Left ventricle myocardium inferior (tissue), 1 donor: ENCODE measurements around the gene ATP5PB. TPM values are rescaled to one million over a fixed set of nuclear protein-coding genes. Genes with fewer than 3 reads are reported as not detected.

Source experiments
- DNase-seq: peaks from one replicate; pipeline ENCODE4 v3.0.0-alpha.2; 2020
- H3K27ac ChIP-seq: fragments of 200-600 bp; replicated peaks from 2 replicates; pipeline ENCODE4 v1.8.0; 2021
- H3K27me3 ChIP-seq: fragments of 200-600 bp; 2 replicates; pipeline ENCODE4 v1.8.0; 2021; ENCODE audit warnings: low read depth
- H3K36me3 ChIP-seq: fragments of 200-600 bp; 2 replicates; pipeline ENCODE4 v1.8.0; 2021
- H3K4me1 ChIP-seq: fragments of 200-600 bp; 2 replicates; pipeline ENCODE4 v1.8.0; 2021
- H3K4me3 ChIP-seq: fragments of 200-600 bp; 2 replicates; pipeline ENCODE4 v1.8.0; 2021; ENCODE audit warnings: mild to moderate bottlenecking, moderate library complexity
- H3K9me3 ChIP-seq: fragments of 200-600 bp; replicated peaks from 2 replicates; pipeline ENCODE4 v1.8.0; 2021
- intact Hi-C: fragments of 100-400 bp; cut with micrococcal nuclease; formaldehyde crosslinking; loops from one replicate; pipeline ENCODE4 v1.11.0; 2022
- long read RNA-seq: library from polyadenylated mRNA; unstranded; transcript quantifications from one replicate; pipeline ENCODE4 v2.0.0, GENCODE V29; 2021
- total RNA-seq: library from RNA; stranded (reverse); fragmentation: NEBNext Ultra II Directional; extraction: Animal tissue kit (Norgen Biotek cat#: 25700); gene quantifications from one replicate; pipeline ENCODE4 v1.2.1, GENCODE V29; 2021
- TF ChIP-seq, protein P1 (sequence below): fragments of 200-600 bp; IDR thresholded peaks from 2 replicates; pipeline ENCODE4 v1.8.0; 2021; ENCODE audit warnings: antibody characterized with exemption, mild to moderate bottlenecking, borderline replicate concordance
- donor health status: DM: no; HTN: yes; CAD: no; lungs with severe emphysema.

The ATP5PB gene, protein sequence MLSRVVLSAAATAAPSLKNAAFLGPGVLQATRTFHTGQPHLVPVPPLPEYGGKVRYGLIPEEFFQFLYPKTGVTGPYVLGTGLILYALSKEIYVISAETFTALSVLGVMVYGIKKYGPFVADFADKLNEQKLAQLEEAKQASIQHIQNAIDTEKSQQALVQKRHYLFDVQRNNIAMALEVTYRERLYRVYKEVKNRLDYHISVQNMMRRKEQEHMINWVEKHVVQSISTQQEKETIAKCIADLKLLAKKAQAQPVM
- 671 TPM for total RNA-seq
- long read RNA-seq, transcript ATP5PB-201 (6 exons, 1,040 nt), result minor isoform, 7 of 502 reads
- long read RNA-seq, transcript ATP5PB-202 (7 exons, 3,156 nt), result major isoform, 482 of 502 reads
- long read RNA-seq, partial matches to known transcripts, result 3 of 502 reads
- long read RNA-seq, other reads (novel, unspliced or antisense), result 10 of 502 reads

DNA sequence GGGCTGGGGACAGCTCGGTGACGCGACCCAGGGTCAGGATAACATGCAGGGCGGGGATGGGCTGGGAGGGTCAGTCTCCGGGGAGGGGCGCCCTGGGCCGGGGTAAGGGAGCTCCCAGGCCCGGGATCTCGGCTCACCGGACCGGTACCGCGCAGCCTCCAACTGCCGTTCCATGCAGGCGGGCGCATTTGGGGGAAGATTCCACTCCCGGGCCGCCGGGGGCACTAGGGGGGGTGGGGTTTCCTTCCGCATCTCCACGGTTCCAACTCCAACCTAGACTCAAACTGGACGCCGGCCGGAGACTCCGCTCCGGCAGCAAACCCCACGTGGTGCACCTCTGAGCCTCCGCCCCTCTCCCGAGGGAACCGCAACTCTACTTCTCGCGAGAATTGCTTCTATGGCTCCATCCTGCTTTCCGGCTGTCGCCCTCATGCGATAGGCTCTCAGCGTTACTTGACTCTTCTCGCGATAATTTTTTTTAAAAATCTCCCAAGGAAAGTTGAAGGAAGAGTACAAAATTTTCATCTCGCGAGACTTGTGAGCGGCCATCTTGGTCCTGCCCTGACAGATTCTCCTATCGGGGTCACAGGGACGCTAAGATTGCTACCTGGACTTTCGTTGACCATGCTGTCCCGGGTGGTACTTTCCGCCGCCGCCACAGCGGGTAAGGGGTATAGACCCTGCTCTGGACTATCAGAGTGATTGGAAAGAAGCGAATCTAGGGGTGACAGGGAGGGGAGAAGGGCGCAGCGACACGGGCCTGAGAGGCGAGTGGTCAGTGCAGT lies at the start of gene ATP5PB, which contains the start of gene WDR77:
Gene ATP5PB, plus strand, starts transcription at position 547 of the 785 bp plus-strand sequence. Its CDS starts 78 bp downstream, at position 625.
Gene WDR77, minus strand, starts transcription at position 339 of the 785 bp plus-strand sequence. Its CDS starts 87 bp downstream, at position 252.
- Histone ChIP-seq H3K36me3 (peaks cover 46% of the 10 kb centered on the region), H3K4me1 (peaks cover 70% of the 10 kb centered on the region), H3K27ac (peak within 1 kb of the TSS; percentile 94), H3K4me3 (peak within 1 kb of the TSS; percentile 95), H3K9me3 (no peaks in the 10 kb centered on the region), H3K27me3 (no peaks in the 10 kb centered on the region)
- DNase-seq, result peak; percentile 92
- intact Hi-C loops, result no loop called here
- TF ChIP-seq, protein P1, sequence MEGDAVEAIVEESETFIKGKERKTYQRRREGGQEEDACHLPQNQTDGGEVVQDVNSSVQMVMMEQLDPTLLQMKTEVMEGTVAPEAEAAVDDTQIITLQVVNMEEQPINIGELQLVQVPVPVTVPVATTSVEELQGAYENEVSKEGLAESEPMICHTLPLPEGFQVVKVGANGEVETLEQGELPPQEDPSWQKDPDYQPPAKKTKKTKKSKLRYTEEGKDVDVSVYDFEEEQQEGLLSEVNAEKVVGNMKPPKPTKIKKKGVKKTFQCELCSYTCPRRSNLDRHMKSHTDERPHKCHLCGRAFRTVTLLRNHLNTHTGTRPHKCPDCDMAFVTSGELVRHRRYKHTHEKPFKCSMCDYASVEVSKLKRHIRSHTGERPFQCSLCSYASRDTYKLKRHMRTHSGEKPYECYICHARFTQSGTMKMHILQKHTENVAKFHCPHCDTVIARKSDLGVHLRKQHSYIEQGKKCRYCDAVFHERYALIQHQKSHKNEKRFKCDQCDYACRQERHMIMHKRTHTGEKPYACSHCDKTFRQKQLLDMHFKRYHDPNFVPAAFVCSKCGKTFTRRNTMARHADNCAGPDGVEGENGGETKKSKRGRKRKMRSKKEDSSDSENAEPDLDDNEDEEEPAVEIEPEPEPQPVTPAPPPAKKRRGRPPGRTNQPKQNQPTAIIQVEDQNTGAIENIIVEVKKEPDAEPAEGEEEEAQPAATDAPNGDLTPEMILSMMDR, result no peak

DNA sequence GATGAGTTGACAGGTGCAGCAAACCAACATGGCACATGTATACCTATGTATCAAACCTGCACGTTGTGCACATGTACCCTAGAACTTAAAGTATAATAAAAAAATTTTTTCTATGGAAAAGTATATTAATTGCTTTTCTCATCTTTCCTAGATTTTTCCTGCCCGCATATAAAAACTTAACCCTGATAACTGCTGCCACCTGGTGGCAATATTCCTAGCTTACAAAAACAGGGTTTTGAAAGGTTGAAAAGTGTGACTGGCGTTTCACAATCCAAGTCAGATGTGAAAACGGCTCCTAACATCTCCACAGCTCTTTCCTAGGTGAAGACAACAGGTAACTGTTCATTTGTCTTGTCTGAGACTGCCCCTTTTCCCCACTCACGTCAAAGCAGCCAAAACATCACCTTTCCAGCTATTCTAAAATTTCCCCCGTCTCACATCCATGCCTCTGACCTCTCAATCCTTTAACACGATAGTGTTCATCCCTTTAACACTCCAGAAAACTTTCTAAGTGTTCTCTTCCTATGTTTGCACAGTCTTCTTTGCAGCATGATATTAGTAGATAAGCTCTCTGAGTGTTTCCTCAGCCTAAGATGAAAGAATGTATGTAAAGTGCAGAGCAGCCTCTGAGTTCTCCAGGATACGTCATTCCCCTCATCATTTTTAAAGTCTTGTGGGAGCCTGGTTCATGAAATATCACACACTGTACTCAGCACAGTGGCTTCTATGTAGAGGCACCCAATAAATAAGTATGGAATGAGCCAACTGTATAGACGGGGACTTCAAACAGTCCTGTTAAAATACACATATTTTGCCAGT lies 49.3 kb upstream of the ATP5PB start:
- Histone ChIP-seq H3K27me3 (peaks cover 43% of the 10 kb centered on the region), H3K36me3 (no peaks in the 10 kb centered on the region), H3K9me3 (peaks cover 10% of the 10 kb centered on the region), H3K4me1 (no peaks in the 10 kb centered on the region), H3K27ac (no peak overlapping the region), H3K4me3 (no peak overlapping the region)
- TF ChIP-seq, protein P1, result peak; percentile 74
- intact Hi-C loops, result no loop called here
- no peak for DNase-seq

DNA sequence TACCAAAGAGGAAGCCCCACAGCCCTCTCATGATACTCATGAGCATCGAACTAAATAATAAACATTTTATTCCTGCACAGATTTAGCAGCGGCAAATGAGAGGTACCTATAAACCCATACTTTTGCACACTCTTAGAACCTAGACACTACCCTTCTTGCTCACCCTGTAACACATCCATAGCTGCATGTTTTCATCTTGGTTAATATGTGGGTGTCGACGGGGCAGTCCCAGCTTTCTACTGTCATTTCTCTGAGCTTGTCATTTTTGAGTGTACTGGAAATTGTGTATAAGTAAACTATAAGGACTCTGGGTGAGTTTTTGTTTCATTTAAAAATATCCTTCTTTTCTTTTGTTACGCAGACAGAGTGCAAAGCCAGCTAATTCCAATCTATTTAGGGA lies 47.2 kb upstream of the ATP5PB start:
- H3K4me3 ChIP-seq, result no peak overlapping the region
- TF ChIP-seq, protein P1, result no peak
- H3K4me1 ChIP-seq, result peaks cover 10% of the 10 kb centered on the region
- H3K27me3 ChIP-seq, result peaks cover 46% of the 10 kb centered on the region
- no peak overlapping the region for H3K27ac ChIP-seq
- peaks cover 10% of the 10 kb centered on the region for H3K9me3 ChIP-seq
- H3K36me3 ChIP-seq, result no peaks in the 10 kb centered on the region
- intact Hi-C loops, result no loop called here
- DNase-seq, result no peak

DNA sequence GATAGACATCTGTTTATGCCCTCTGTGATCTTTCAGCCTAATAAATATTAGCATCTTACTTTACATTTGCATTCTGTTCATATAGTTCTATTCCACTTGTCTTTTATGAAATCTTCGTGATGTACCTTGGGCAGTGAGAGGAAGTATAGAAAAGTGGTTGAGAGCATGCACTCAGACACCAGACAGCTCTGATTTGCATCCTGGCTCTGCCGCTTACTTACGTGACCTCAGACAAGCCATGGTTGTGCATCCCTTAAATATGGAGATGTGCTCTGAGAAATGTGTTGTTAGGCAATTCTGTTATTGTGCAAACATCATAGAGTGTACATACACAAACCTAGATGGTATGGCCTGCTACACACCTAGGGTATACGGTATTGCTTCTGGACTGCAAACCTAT lies 44.7 kb upstream of the ATP5PB start:
- Histone ChIP-seq H3K27ac (no peak overlapping the region), H3K4me1 (peaks cover 10% of the 10 kb centered on the region), H3K9me3 (no peaks in the 10 kb centered on the region), H3K36me3 (no peaks in the 10 kb centered on the region), H3K27me3 (peaks cover 46% of the 10 kb centered on the region), H3K4me3 (no peak overlapping the region)
- intact Hi-C loops, result no loop called here
- TF ChIP-seq, protein P1, result no peak
- no peak for DNase-seq

DNA sequence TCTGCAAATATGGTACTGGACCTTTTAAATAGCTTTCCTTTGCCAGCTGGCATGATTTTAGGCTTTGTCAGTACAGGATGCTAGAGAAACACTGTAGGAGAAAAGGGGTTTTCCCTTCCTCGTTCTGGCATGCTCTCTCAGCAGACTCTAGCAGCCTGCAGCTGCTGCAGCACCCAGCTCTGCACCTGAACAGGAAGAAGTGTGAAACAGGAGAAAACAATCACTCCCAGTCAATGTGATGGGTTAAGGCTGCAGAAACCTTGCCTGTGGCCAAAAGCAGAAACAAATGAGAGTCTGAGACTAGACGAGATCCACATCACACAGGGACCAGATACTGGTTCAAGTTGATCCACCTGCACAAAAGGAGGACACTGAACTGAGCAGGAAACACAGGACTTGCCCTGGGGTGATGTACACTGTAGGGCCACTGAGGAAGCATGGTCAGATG lies 42.9 kb upstream of the ATP5PB start:
- Histone ChIP-seq H3K4me3 (no peak overlapping the region), H3K9me3 (no peaks in the 10 kb centered on the region), H3K36me3 (no peaks in the 10 kb centered on the region), H3K27ac (no peak overlapping the region), H3K4me1 (peaks cover 10% of the 10 kb centered on the region), H3K27me3 (peaks cover 37% of the 10 kb centered on the region)
- intact Hi-C loops, result no loop called here
- TF ChIP-seq, protein P1, result no peak
- no peak for DNase-seq
